HepG2 (cell line): Measurements from ENCODE around the gene RERE. TPM values are rescaled to one million over a fixed set of nuclear protein-coding genes. Genes with fewer than 3 reads are reported as not detected.

Source experiments
- ATAC-seq: fragments of 200-7000 bp; cut with Tn5 transposase; 3 replicates; pipeline ENCODE4 v1.9.1; 2020; ENCODE audit warnings: mild to moderate bottlenecking, moderate library complexity
- BruUV-seq: library from RNA; stranded (reverse); fragments of 400-500 nt; replicated peaks from 2 replicates; lab custom pipeline; 2021; lab: Mats Ljungman, UMichigan
- CTCF ChIA-PET: fragments of 300-600 bp; formaldehyde crosslinking; extraction: SDS; loops from one replicate; lab custom pipeline; 2021; ENCODE audit warnings: low total read pairs, inconsistent platforms, low intra/inter-chr PET ratio; lab: Yijun Ruan, JAX
- POLR2A ChIA-PET: fragments of 350-600 bp; sonication (Branson Sonifier 250); formaldehyde crosslinking; loops from one replicate; lab custom pipeline; 2020; ENCODE audit warnings: antibody characterized with exemption, inconsistent platforms; lab: Yijun Ruan, JAX
- DNase-seq: peaks from one replicate; pipeline ENCODE4 v3.0.0-alpha.2; 2015; ENCODE audit warnings: low spot score
- FAIRE-seq: peaks from 3 replicates; lab custom pipeline; 2011; peaks lifted over from hg19 to GRCh38; lab: Jason Lieb, UNC
- H2AFZ ChIP-seq: one replicate; pipeline ENCODE4 v1.6.1; 2011; ENCODE audit warnings: low read length, inconsistent platforms
- H3K27ac ChIP-seq: fragments of 300-600 bp; 3 replicates; pipeline ENCODE4 v1.8.0; 2011; ENCODE audit warnings: mixed run types, mild to moderate bottlenecking, mixed read lengths, low read length, inconsistent platforms; ENCODE audit not compliant: insufficient read depth; ENCODE audit errors: extremely low read length
- H3K27me3 ChIP-seq, 2 experiments: fragments of 200-600 bp in 1 of 2; 2 replicates in 1 of 2; 3 replicates in 1 of 2; pipeline versions ENCODE4 v1.6.0 to v1.8.0; 2011; ENCODE audit warnings: low read length in 2 of 2, mild to moderate bottlenecking in 2 of 2, moderate library complexity in 2 of 2, inconsistent platforms in 1 of 2; ENCODE audit not compliant: insufficient read depth in 2 of 2, control insufficient read depth in 1 of 2
- H3K36me3 ChIP-seq, 2 experiments: fragments of 200-600 bp in 1 of 2; replicated peaks in 1 of 2; 2 replicates in 1 of 2; 3 replicates in 1 of 2; pipeline versions ENCODE4 v1.5.1 to v1.8.0; 2011; ENCODE audit warnings: low read length in 2 of 2, inconsistent platforms in 1 of 2; ENCODE audit not compliant: insufficient read depth in 2 of 2, control insufficient read depth in 1 of 2
- H3K4me1 ChIP-seq: 2 replicates; pipeline ENCODE4 v1.5.1; 2012; ENCODE audit warnings: low read length, inconsistent platforms; ENCODE audit not compliant: insufficient read depth
- H3K4me2 ChIP-seq: 2 replicates; pipeline ENCODE4 v1.6.0; 2011; ENCODE audit warnings: low read depth, low read length, inconsistent platforms
- H3K4me3 ChIP-seq, 3 experiments: fragments of 200-600 bp in 1 of 3; sonication (generic), shearing (Covaris generic) in 1 of 3; replicated peaks in 1 of 3; 2 replicates each; pipeline ENCODE4 v1.5.1; 2011 to 2016; ENCODE audit warnings: low read length in 3 of 3, inconsistent platforms in 2 of 3, low read depth in 2 of 3, mild to moderate bottlenecking in 2 of 3, control low read depth in 1 of 3, mixed read lengths in 1 of 3; ENCODE audit not compliant: insufficient read depth in 1 of 3
- H3K79me2 ChIP-seq: one replicate; pipeline ENCODE4 v1.6.1; 2011; ENCODE audit warnings: low read length, inconsistent platforms; ENCODE audit not compliant: insufficient read depth
- H3K9ac ChIP-seq: 2 replicates; pipeline ENCODE4 v1.6.0; 2011; ENCODE audit warnings: mild to moderate bottlenecking, low read depth, low read length, inconsistent platforms; ENCODE audit not compliant: insufficient read depth
- H3K9me3 ChIP-seq: 2 replicates; pipeline ENCODE4 v1.5.1; 2012; ENCODE audit warnings: mild to moderate bottlenecking, low read length
- H4K20me1 ChIP-seq: 2 replicates; pipeline ENCODE4 v1.6.0; 2011; ENCODE audit warnings: inconsistent platforms, mild to moderate bottlenecking, low read length, moderate library complexity; ENCODE audit not compliant: insufficient read depth
- BRF2 ChIP-seq: sonication (generic); formaldehyde crosslinking; IDR thresholded peaks from 2 replicates; pipeline ENCODE4 v1.8.1; 2022; ENCODE audit warnings: mild to moderate bottlenecking, missing genetic modification reagents
- FOXO1 ChIP-seq: sonication (generic); formaldehyde crosslinking; IDR thresholded peaks from 2 replicates; pipeline ENCODE4 v1.4.0; 2020; ENCODE audit warnings: missing genetic modification reagents
- KLF15 ChIP-seq: sonication (generic); formaldehyde crosslinking; IDR thresholded peaks from 2 replicates; pipeline ENCODE4 v1.8.1; 2023; ENCODE audit warnings: borderline replicate concordance, mild to moderate bottlenecking, inconsistent platforms, missing genetic modification reagents, mixed read lengths
- SMARCC2 ChIP-seq: fragments of 450-650 bp; IDR thresholded peaks from 2 replicates; pipeline ENCODE4 v1.6.1; 2017; ENCODE audit warnings: antibody characterized with exemption, mild to moderate bottlenecking
- SMC3 ChIP-seq: IDR thresholded peaks from 2 replicates; pipeline ENCODE4 v1.6.1; 2011; ENCODE audit warnings: low read length, improper control_type of control experiment
- ZNF101 ChIP-seq: sonication (generic); formaldehyde crosslinking; IDR thresholded peaks from 2 replicates; pipeline ENCODE4 v1.4.0; 2020; ENCODE audit warnings: mild to moderate bottlenecking, low read depth, missing genetic modification reagents, borderline replicate concordance
- ZNF580 ChIP-seq: IDR thresholded peaks from 2 replicates; pipeline ENCODE4 v1.6.1; 2016; ENCODE audit warnings: low read depth, borderline replicate concordance
- ZNF772 ChIP-seq: sonication (generic); formaldehyde crosslinking; IDR thresholded peaks from 2 replicates; pipeline ENCODE4 v1.5.0; 2020; ENCODE audit warnings: mild to moderate bottlenecking, missing genetic modification reagents
- ZZZ3 ChIP-seq: sonication (generic); formaldehyde crosslinking; IDR thresholded peaks from 2 replicates; pipeline ENCODE4 v1.4.0; 2020; ENCODE audit warnings: missing genetic modification reagents, mild to moderate bottlenecking, borderline replicate concordance
- WGBS: methylation state at CpG from one replicate; pipeline ENCODE4 v1.1.6; 2017; ENCODE audit warnings: low lambda C conversion rate; 5-methylcytosine and 5-hydroxymethylcytosine counted together
- in situ Hi-C: cut with HindIII; loops from 2 replicates; pipeline ENCODE4 v1.10.0; 2017; ENCODE audit warnings: low pct_unique_long_range_greater_than_20kb; ENCODE audit not compliant: extremely low pct_ligation_motif_present
- intact Hi-C: fragments of 100-400 bp; cut with micrococcal nuclease; formaldehyde crosslinking; loops from one replicate; pipeline ENCODE4 v1.10.0; 2022; ENCODE audit not compliant: unreplicated experiment
- polyA plus RNA-seq, 8 experiments: library from polyadenylated mRNA; depleted of rRNA in 3 of 8; stranded (reverse) in 7 of 8; unstranded in 1 of 8; fragments of >200 nt; fragmentation: Illumina TruSeq in 4 of 8; extraction: Trizol in 4 of 8; gene quantifications; 2 replicates each; pipeline versions ENCODE4 v1.2.1 to v1.2.3, GENCODE V29; 2011 to 2016; ENCODE audit warnings: low read depth in 4 of 8, missing spikeins in 1 of 8, mixed read lengths in 1 of 8; ENCODE audit not compliant: insufficient read depth in 1 of 8
- total RNA-seq, 5 experiments: library from RNA; depleted of rRNA; stranded (reverse); fragments of >200 nt; fragmentation: Illumina TruSeq; extraction: Trizol; gene quantifications; 2 replicates each; pipeline ENCODE4 v1.2.3, GENCODE V29; 2016; ENCODE audit warnings: low read depth in 1 of 5
- TF ChIP-seq, protein P1 (sequence below), 2 experiments: fragments of 450-650 bp in 1 of 2; sonication (generic) in 1 of 2; formaldehyde crosslinking in 1 of 2; IDR thresholded peaks; 2 replicates each; pipeline versions ENCODE4 v1.6.1 to v1.8.0; 2016 to 2022; ENCODE audit warnings: antibody characterized with exemption in 1 of 2, mild to moderate bottlenecking in 1 of 2, missing genetic modification reagents in 1 of 2
- TF ChIP-seq, protein P2 (sequence below): sonication (generic); formaldehyde crosslinking; IDR thresholded peaks from 2 replicates; pipeline ENCODE4 v1.8.0; 2022; ENCODE audit warnings: mild to moderate bottlenecking, missing genetic modification reagents; ENCODE audit not compliant: insufficient replicate concordance

RERE gene
- total and polyA plus RNA-seq, 2 of the 13 experiments (the other 11 are each of a cell fraction or from before 2014, with no cell fraction given): 18.3 to 21.9 TPM

DNA sequence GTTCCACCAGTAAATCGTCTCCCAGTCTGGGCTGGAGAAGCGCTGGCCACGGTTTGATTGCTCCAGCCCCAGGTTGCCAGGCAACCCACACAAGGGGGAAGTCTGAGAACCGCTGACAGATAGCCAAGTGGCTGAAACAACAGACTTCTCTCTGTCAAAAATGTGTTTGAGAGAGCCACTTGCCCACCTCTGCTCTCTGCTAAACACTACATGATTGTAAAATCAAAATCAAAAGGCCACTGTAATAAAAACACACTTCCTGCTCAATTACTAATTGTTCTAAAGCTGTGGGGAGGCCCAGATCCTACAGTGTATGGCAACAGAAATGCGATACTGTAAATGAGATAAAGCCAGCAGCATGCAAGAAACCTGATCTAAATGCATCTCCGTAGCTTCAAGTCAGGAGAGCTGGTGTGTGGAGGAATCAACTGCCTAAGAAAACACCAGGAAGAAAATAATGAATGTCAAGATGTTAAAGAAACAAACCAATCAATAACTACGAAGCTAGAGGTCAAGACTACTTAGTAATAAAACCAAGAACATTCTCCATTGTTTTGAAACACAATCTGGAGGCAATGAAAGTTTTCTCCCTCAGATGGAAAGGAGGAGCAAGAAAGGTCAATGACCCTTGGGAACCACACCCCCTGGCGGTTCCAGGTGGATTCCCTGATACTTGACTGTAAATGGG, 378.3 kb downstream of the RERE start:
- CTCF ChIA-PET: no interaction called here
- no peaks in the 10 kb centered on the region for H3K4me1 ChIP-seq
- ATAC-seq (no peak), FAIRE-seq (no peak), DNase-seq (peak; percentile 32)
- no TSS peak for BruUV-seq
- intact Hi-C loops: no loop called here
- POLR2A ChIA-PET: no interaction called here
- no peak overlapping the region for H3K4me3 ChIP-seq
- H2AFZ ChIP-seq: no peak overlapping the region
- no peak overlapping the region for H3K27ac ChIP-seq
- H3K4me2 ChIP-seq: no peak overlapping the region
- 80% methylated on average over 8 of the region's 8 CpGs for WGBS
- in situ Hi-C loops: no loop called here
- H3K9me3 ChIP-seq: no peaks in the 10 kb centered on the region
- H3K9ac ChIP-seq: no peak overlapping the region
- peaks cover 6% of the 10 kb centered on the region for H3K79me2 ChIP-seq
- peaks cover 15 to 22% of the 10 kb centered on the region in 2 experiments for H3K36me3 ChIP-seq
- peaks cover 16% of the 10 kb centered on the region for H4K20me1 ChIP-seq
- no peaks in the 10 kb centered on the region for H3K27me3 ChIP-seq
- TF ChIP-seq ZNF580: no peak
- TF ChIP-seq, protein P1, sequence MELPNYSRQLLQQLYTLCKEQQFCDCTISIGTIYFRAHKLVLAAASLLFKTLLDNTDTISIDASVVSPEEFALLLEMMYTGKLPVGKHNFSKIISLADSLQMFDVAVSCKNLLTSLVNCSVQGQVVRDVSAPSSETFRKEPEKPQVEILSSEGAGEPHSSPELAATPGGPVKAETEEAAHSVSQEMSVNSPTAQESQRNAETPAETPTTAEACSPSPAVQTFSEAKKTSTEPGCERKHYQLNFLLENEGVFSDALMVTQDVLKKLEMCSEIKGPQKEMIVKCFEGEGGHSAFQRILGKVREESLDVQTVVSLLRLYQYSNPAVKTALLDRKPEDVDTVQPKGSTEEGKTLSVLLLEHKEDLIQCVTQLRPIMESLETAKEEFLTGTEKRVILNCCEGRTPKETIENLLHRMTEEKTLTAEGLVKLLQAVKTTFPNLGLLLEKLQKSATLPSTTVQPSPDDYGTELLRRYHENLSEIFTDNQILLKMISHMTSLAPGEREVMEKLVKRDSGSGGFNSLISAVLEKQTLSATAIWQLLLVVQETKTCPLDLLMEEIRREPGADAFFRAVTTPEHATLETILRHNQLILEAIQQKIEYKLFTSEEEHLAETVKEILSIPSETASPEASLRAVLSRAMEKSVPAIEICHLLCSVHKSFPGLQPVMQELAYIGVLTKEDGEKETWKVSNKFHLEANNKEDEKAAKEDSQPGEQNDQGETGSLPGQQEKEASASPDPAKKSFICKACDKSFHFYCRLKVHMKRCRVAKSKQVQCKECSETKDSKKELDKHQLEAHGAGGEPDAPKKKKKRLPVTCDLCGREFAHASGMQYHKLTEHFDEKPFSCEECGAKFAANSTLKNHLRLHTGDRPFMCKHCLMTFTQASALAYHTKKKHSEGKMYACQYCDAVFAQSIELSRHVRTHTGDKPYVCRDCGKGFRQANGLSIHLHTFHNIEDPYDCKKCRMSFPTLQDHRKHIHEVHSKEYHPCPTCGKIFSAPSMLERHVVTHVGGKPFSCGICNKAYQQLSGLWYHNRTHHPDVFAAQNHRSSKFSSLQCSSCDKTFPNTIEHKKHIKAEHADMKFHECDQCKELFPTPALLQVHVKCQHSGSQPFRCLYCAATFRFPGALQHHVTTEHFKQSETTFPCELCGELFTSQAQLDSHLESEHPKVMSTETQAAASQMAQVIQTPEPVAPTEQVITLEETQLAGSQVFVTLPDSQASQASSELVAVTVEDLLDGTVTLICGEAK (IDR thresholded peaks at IDR 0.05): no peak
- TF ChIP-seq, protein P1 (CRISPR knock-in tag; IDR thresholded peaks at IDR 0.05): no peak
- TF ChIP-seq BRF2: no peak
- TF ChIP-seq SMARCC2: no peak
- no peak for TF ChIP-seq KLF15 (CRISPR knock-in tag)
- TF ChIP-seq FOXO1 (CRISPR knock-in tag): no peak
- TF ChIP-seq ZNF772 (CRISPR knock-in tag): no peak
- TF ChIP-seq, protein P2, sequence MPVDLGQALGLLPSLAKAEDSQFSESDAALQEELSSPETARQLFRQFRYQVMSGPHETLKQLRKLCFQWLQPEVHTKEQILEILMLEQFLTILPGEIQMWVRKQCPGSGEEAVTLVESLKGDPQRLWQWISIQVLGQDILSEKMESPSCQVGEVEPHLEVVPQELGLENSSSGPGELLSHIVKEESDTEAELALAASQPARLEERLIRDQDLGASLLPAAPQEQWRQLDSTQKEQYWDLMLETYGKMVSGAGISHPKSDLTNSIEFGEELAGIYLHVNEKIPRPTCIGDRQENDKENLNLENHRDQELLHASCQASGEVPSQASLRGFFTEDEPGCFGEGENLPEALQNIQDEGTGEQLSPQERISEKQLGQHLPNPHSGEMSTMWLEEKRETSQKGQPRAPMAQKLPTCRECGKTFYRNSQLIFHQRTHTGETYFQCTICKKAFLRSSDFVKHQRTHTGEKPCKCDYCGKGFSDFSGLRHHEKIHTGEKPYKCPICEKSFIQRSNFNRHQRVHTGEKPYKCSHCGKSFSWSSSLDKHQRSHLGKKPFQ (CRISPR knock-in tag): no peak
- TF ChIP-seq ZNF101: no peak
- no peak for TF ChIP-seq ZZZ3 (CRISPR knock-in tag)
- TF ChIP-seq SMC3: no peak
